HCT116 (cell line): Measurements from ENCODE around the gene CDH13. TPM values are rescaled to one million over a fixed set of nuclear protein-coding genes. Genes with fewer than 3 reads are reported as not detected.

Source experiments
- ATAC-seq: fragments of 200-7000 bp; cut with Tn5 transposase; 2 replicates; pipeline ENCODE4 v1.9.1; 2020; ENCODE audit warnings: mild to moderate bottlenecking, moderate library complexity
- BruUV-seq: library from RNA; stranded (reverse); fragments of 400-500 nt; replicated peaks from 2 replicates; lab custom pipeline; 2021; lab: Mats Ljungman, UMichigan
- CTCF ChIA-PET: fragments of 300-600 bp; sonication (Branson Sonifier 250); formaldehyde crosslinking; loops from one replicate; lab custom pipeline; 2021; ENCODE audit warnings: antibody characterized with exemption; lab: Charles Lee
- POLR2A ChIA-PET: fragments of 300-600, 350-600 bp; sonication (Branson Sonifier 250); formaldehyde crosslinking; loops from one replicate; lab custom pipeline; 2021; ENCODE audit warnings: antibody characterized with exemption; lab: Charles Lee
- RAD21 ChIA-PET, 2 experiments: fragments of 300-600 bp; sonication (Branson Sonifier 250); formaldehyde crosslinking; loops; one replicate each; lab custom pipeline; 2023; ENCODE audit warnings: low total read pairs in 2 of 2; ENCODE audit not compliant: uncharacterized antibody in 2 of 2, unreplicated experiment in 2 of 2, low non-redundant PET in 1 of 2; lab: Charles Lee
- DNase-seq: peaks from one replicate; pipeline ENCODE4 v3.0.0-alpha.2; 2010; ENCODE audit warnings: low read depth, low spot score
- H2AFZ ChIP-seq: fragments of 200-600 bp; shearing (Covaris generic), sonication (generic); 2 replicates; pipeline ENCODE4 v1.6.1; 2017; ENCODE audit warnings: low read depth, mixed run types, mixed read lengths, antibody characterized with exemption, low read length; ENCODE audit not compliant: poor library complexity, severe bottlenecking
- H3K27ac ChIP-seq: 2 replicates; pipeline ENCODE4 v1.5.1; 2012; ENCODE audit warnings: low read depth, low read length
- H3K27me3 ChIP-seq: fragments of 200-600 bp; sonication (generic); 2 replicates; pipeline ENCODE4 v1.6.1; 2016; ENCODE audit warnings: mixed run types, low read length, mixed read lengths; ENCODE audit not compliant: insufficient read depth
- H3K36me3 ChIP-seq, 2 experiments: fragments of 200-500 bp in 1 of 2; fragments of 200-600 bp in 1 of 2; sonication (Bioruptor generic) in 1 of 2; sonication (generic) in 1 of 2; 2 replicates each; pipeline versions ENCODE4 v1.5.1 to v1.6.1; 2014 to 2016; ENCODE audit warnings: low read length in 2 of 2, inconsistent platforms in 1 of 2, mixed read lengths in 1 of 2, mixed run types in 1 of 2; ENCODE audit not compliant: insufficient read depth in 2 of 2, control insufficient read depth in 1 of 2
- H3K4me1 ChIP-seq, 2 experiments: fragments of 200-600 bp in 1 of 2; sonication (generic) in 1 of 2; 2 replicates each; pipeline versions ENCODE4 v1.5.1 to v1.6.1; 2012 to 2017; ENCODE audit warnings: low read length in 2 of 2, inconsistent platforms in 1 of 2, mild to moderate bottlenecking in 1 of 2, mixed read lengths in 1 of 2, mixed run types in 1 of 2, moderate library complexity in 1 of 2; ENCODE audit not compliant: insufficient read depth in 2 of 2, control insufficient read depth in 1 of 2
- H3K4me2 ChIP-seq: fragments of 200-600 bp; sonication (generic); 2 replicates; pipeline ENCODE4 v1.6.1; 2017; ENCODE audit warnings: mixed run types, low read length, mixed read lengths
- H3K4me3 ChIP-seq, 2 experiments: fragments of 200-600 bp in 1 of 2; sonication (generic) in 1 of 2; replicated peaks in 1 of 2; 2 replicates each; pipeline ENCODE4 v1.5.1; 2011 to 2016; ENCODE audit warnings: low read length in 2 of 2, control low read depth in 1 of 2, low read depth in 1 of 2, mild to moderate bottlenecking in 1 of 2, mixed read lengths in 1 of 2, mixed run types in 1 of 2
- H3K79me2 ChIP-seq: fragments of 200-600 bp; sonication (generic); 2 replicates; pipeline ENCODE4 v1.6.1; 2017; ENCODE audit warnings: mild to moderate bottlenecking, mixed run types, low read length, moderate library complexity, mixed read lengths; ENCODE audit not compliant: insufficient read depth
- H3K9ac ChIP-seq: fragments of 200-600 bp; sonication (generic); 2 replicates; pipeline ENCODE4 v1.6.1; 2016; ENCODE audit warnings: low read length, mixed read lengths
- H3K9me2 ChIP-seq: fragments of 200-600 bp; sonication (generic), shearing (Covaris generic); 2 replicates; pipeline ENCODE4 v1.6.1; 2017; ENCODE audit warnings: mixed run types, mild to moderate bottlenecking, moderate library complexity; ENCODE audit not compliant: insufficient read depth
- H3K9me3 ChIP-seq, 2 experiments: fragments of 200-500 bp in 1 of 2; fragments of 200-600 bp in 1 of 2; sonication (Bioruptor generic) in 1 of 2; sonication (generic) in 1 of 2; 2 replicates each; pipeline ENCODE4 v1.6.1; 2014 to 2017; ENCODE audit warnings: low read length in 2 of 2, mixed read lengths in 2 of 2, inconsistent platforms in 1 of 2, low read depth in 1 of 2, mild to moderate bottlenecking in 1 of 2, mixed run types in 1 of 2, moderate library complexity in 1 of 2; ENCODE audit not compliant: control insufficient read depth in 1 of 2, insufficient read depth in 1 of 2
- H4K20me1 ChIP-seq: fragments of 200-600 bp; sonication (generic), shearing (Covaris generic); 2 replicates; pipeline ENCODE4 v1.6.1; 2017; ENCODE audit warnings: mixed run types, mild to moderate bottlenecking, moderate library complexity; ENCODE audit not compliant: insufficient read depth
- CBX3 ChIP-seq: IDR thresholded peaks from 2 replicates; pipeline ENCODE4 v1.6.1; 2012; ENCODE audit warnings: low read depth
- CEBPB ChIP-seq: IDR thresholded peaks from 2 replicates; pipeline ENCODE4 v1.6.1; 2012; ENCODE audit warnings: low read depth
- CTCF ChIP-seq, 3 experiments: fragments of 200-600 bp in 1 of 3; sonication (generic) in 1 of 3; IDR thresholded peaks in 2 of 3; conservative IDR thresholded peaks in 1 of 3; 2 replicates each; pipeline ENCODE4 v1.5.1; 2012 to 2017; ENCODE audit warnings: low read depth in 2 of 3, low read length in 2 of 3, antibody characterized with exemption in 1 of 3, borderline replicate concordance in 1 of 3, control low read depth in 1 of 3, mild to moderate bottlenecking in 1 of 3, mixed read lengths in 1 of 3, mixed run types in 1 of 3, moderate library complexity in 1 of 3; ENCODE audit not compliant: insufficient read depth in 1 of 3
- EGR1 ChIP-seq: IDR thresholded peaks from 2 replicates; pipeline ENCODE4 v1.6.1; 2012; ENCODE audit warnings: low read depth
- ELF1 ChIP-seq: IDR thresholded peaks from 2 replicates; pipeline ENCODE4 v1.6.1; 2012; ENCODE audit warnings: low read depth, borderline replicate concordance
- EZH2 ChIP-seq: fragments of 200-600 bp; sonication (generic); IDR thresholded peaks from 2 replicates; pipeline ENCODE4 v1.6.1; 2017; ENCODE audit warnings: antibody characterized with exemption, mixed run types
- JUND ChIP-seq: IDR thresholded peaks from 2 replicates; pipeline ENCODE4 v1.6.1; 2012
- POLR2A ChIP-seq: IDR thresholded peaks from 2 replicates; pipeline ENCODE4 v1.7.0; 2011; ENCODE audit warnings: borderline replicate concordance; ENCODE audit not compliant: insufficient read depth, insufficient read length; ENCODE audit errors: extremely low read depth
- SIN3A ChIP-seq: IDR thresholded peaks from 2 replicates; pipeline ENCODE4 v1.6.1; 2012; ENCODE audit warnings: low read depth
- SP1 ChIP-seq: IDR thresholded peaks from 2 replicates; pipeline ENCODE4 v1.6.1; 2012; ENCODE audit warnings: low read depth
- SRF ChIP-seq: IDR thresholded peaks from 2 replicates; pipeline ENCODE4 v1.6.1; 2012; ENCODE audit warnings: low read depth
- YY1 ChIP-seq: IDR thresholded peaks from 2 replicates; pipeline ENCODE4 v1.6.1; 2011; ENCODE audit warnings: low read length, low read depth, moderate library complexity, mild to moderate bottlenecking; ENCODE audit not compliant: insufficient replicate concordance; ENCODE audit errors: extremely low read depth
- ZNF274 ChIP-seq: fragments of 200-500 bp; sonication (Bioruptor generic); IDR thresholded peaks from 2 replicates; pipeline ENCODE4 v1.6.1; 2014; ENCODE audit warnings: mild to moderate bottlenecking, low read depth, low read length, inconsistent platforms
- intact Hi-C: fragments of 100-400 bp; cut with micrococcal nuclease; formaldehyde crosslinking; loops from 2 replicates; pipeline ENCODE4 v1.10.0; 2022
- total RNA-seq: library from RNA; stranded (reverse); gene quantifications from one replicate; pipeline ENCODE4 v1.2.1, GENCODE V29; 2021; ENCODE audit not compliant: unreplicated experiment
- TF ChIP-seq, protein P1 (sequence below): IDR thresholded peaks from 2 replicates; pipeline ENCODE4 v1.6.1; 2012

The CDH13 gene
- total RNA-seq, 1 experiment from 2014 or later, result not detected

DNA sequence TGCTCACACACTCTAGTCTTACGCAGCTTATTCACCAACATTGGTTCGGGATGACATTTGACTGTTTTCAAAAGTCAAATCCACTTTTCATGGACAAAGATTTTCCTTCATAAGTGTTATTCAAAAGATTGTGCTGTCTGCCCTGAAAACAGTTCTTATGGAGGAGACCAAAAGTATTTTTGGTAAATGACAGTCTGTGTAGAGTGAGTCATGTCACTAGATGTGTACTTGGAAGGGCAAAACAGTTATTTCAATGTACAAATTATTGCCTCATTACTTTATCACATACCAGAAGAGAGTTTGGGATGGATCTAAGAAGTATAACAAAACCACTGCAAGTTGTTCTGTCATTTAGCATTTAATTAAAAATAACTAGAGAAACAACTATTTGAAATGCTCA, 265.6 kb downstream of the CDH13 start:
- H4K20me1 ChIP-seq, result no peaks in the 10 kb centered on the region
- CTCF ChIA-PET, result no interaction called here
- intact Hi-C loops, result no loop called here
- ATAC-seq (no peak), DNase-seq (no peak)
- peaks cover 4 to 13% of the 10 kb centered on the region in 2 experiments; a peak in 2 of 4 replicates for H3K9me3 ChIP-seq
- BruUV-seq, result no TSS peak
- H3K9ac ChIP-seq, result no peak overlapping the region
- RAD21 ChIA-PET, result no interaction called here
- H3K36me3 ChIP-seq, result no peaks in the 10 kb centered on the region
- POLR2A ChIA-PET, result no interaction called here
- H3K27me3 ChIP-seq, result no peaks in the 10 kb centered on the region
- no peak overlapping the region for H2AFZ ChIP-seq
- no peaks in the 10 kb centered on the region for H3K9me2 ChIP-seq
- H3K4me2 ChIP-seq, result no peak overlapping the region
- no peaks in the 10 kb centered on the region for H3K4me1 ChIP-seq
- no peak overlapping the region for H3K27ac ChIP-seq
- H3K79me2 ChIP-seq, result no peaks in the 10 kb centered on the region
- no peak overlapping the region for H3K4me3 ChIP-seq
- no peak for TF ChIP-seq ZNF274
- TF ChIP-seq SIN3A, result no peak
- no peak for TF ChIP-seq SRF
- TF ChIP-seq, protein P1, sequence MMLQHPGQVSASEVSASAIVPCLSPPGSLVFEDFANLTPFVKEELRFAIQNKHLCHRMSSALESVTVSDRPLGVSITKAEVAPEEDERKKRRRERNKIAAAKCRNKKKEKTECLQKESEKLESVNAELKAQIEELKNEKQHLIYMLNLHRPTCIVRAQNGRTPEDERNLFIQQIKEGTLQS, result no peak
- TF ChIP-seq CTCF (IDR thresholded peaks at IDR 0.05 in 2 of 3, conservative IDR thresholded peaks at IDR 0.05 in 1 of 3; ENCODE audit: borderline replicate concordance in 1 of 3, insufficient read depth in 1 of 3, low read depth in 2 of 3, low read length in 2 of 3), result no peak
- TF ChIP-seq CEBPB, result no peak
- TF ChIP-seq JUND, result no peak
- no peak for TF ChIP-seq ELF1
- TF ChIP-seq POLR2A, result no peak
- no peak for TF ChIP-seq CBX3
- TF ChIP-seq YY1, result no peak
- no peak for TF ChIP-seq EZH2
- no peak for TF ChIP-seq SP1
- TF ChIP-seq EGR1, result no peak
